NCI-H187 (cell line): ENCODE data around the gene CTDSP2.
A peak's percentile ranks its signal among the peaks of the same experiment; 100 is the strongest.

Experiments used
- DNase-seq, 2 experiments: peaks; one replicate each; lab custom pipeline; 2025; lab: John Stamatoyannopoulos, UW

CTDSP2 gene

DNA sequence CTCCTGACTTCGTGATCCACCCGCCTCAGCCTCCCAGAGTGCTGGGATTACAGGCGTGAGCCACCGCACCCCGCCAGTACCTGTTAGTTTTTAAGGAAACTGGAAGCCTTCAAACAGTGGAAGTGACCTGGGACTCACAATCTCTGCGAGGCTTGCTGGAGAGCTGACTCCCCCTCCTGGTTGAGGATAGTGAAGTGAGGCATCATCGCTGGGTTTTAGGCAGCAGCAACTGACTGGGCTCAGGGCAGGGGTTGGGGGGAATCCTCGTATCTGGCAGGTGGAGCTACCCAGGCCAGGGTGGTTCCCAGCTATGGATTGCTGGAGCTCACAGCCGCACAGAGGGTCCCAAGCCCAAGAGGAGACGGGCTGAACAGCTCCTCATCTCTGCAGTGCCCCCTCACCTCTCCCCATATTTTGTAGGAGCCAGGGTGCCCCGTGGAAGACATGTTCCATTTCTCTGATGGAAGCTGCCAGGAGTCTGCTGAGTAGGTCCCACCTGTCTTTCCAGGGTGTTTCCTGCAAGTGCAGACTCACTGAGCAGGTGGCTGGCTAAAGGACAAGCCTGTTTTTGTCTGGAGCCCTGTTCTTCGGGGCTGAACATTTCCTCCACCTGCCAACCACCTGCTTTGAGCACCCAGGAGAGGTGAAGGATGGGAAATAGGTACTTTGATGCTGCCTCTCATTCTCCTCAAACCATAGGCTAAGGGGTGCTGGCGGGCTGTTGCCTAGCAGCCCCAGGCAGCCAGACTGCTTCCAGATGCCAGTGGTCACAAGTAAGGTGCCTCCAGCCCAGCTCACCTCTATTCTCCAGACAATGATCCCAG is 31.1 kb downstream of the CTDSP2 start:
- peak; percentile 49 to 72 for DNase-seq

GRCh38 chr12:57813971-57814772 is 32.4 kb downstream of the CTDSP2 start:
- DNase-seq: no peak

- no peak for DNase-seq
Measured at GRCh38 chr12:57813111-57813970, 33.2 kb downstream of the CTDSP2 start.

- DNase-seq: no peak
Measured at GRCh38 chr12:57811028-57811755, 35.3 kb downstream of the CTDSP2 start.

DNA sequence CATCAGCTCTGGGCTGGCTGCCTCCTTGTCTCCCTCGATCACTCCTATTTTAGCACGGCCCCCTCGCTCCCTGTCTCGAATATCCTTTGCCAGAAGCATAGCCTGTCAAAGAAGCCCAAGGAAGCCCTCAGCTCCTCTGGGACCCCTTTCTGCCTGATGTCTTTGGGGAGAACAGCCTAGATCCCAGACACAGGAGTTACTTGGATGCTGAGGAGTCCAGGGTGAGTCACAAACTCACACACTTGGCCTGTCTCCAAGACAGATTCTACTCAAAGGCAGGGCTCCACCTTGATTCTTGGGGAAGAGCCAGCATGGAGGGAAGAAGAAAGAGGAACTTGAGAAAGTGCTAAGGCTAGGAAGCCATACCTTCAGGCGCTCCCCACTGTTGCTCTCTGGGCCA is 36.1 kb downstream of the CTDSP2 start:
- DNase-seq: no peak

- no peak for DNase-seq
Measured at GRCh38 chr12:57809425-57809824, 37.1 kb downstream of the CTDSP2 start.

DNA sequence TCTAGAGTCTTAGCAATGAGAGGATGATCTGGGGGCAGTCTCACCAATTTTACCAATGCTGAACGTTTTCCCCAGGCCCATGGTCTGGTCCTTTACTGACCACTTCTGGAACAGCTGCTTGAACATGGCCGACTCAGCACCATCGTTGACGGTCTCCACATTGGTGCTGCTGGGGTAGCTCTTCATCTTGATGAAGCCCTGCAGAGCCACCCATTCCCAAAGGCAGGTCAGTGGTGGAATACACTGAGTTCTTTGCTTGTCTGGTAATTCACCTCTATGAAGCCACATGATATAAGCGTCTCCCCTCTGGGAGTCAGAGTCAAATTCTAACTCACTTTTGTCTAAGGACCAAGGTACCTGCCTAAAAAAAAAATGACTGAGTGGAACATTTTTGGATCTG is 38.2 kb downstream of the CTDSP2 start:
- DNase-seq: no peak

DNA sequence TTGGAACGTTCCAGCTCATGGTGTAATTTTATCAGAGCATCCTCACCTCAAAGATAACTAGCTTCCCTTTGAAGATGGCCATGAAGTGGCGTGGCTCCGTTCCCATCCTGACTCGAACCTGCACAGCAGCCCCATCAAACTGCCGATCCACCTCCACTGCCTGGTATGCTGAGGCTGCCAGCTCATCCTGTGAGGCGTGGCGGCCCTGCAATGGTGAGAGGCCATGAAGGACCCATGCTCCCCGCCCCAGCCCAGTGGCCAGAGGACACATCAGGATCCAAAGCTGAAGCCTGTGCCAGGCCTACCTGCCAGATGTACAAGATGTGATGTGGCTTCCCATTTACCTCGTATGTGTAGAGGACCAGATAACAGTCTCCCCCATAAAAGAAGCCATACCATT is 39.2 kb downstream of the CTDSP2 start:
- no peak for DNase-seq

DNA sequence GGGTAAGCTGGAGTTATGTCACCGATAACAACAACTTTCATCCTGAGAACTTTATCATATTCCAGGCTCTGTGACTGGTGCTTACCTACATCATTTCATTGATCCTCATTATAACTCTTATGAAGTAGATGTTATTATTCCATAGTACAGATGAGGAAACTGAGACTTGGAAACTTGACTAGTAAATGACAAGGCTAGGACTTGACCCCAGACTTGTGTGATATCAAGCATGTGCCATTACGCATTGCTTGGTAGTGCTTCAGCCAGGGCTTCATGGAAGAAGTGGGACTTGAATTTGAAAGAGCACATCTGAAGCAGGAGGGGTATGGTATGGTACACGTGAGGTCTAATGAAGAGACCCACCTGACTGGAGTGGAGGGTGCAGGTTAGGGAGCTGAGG is 39.9 kb downstream of the CTDSP2 start:
- DNase-seq: no peak

GRCh38 chr12:57803319-57803893 is 43.1 kb downstream of the CTDSP2 start:
- DNase-seq: no peak

GRCh38 chr12:57802607-57803006 is 43.9 kb downstream of the CTDSP2 start:
- no peak for DNase-seq

DNA sequence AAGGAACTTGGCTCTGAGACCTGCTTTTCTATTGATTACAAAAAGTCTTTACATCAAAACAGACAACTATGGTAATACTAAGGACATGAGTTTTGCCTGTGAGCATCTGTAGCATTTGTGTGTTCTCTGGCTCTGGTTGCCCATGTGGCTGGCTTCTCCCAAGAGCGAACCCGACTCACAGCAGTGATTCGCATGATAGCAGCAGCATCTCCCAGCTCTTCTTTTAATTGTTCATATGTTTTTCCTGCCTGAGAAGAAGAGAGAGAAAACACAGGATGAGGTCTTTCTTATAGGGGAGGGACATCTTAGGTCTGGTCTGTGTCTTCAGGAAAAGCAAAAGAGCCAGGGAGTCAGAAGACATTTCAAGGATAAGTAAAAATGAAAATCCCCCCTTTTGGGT is 45.6 kb downstream of the CTDSP2 start:
- no peak for DNase-seq

GRCh38 chr12:57797933-57798332 is 48.6 kb downstream of the CTDSP2 start:
- DNase-seq: no peak

GRCh38 chr12:57796996-57797395 is 49.5 kb downstream of the CTDSP2 start:
- DNase-seq: no peak

DNA sequence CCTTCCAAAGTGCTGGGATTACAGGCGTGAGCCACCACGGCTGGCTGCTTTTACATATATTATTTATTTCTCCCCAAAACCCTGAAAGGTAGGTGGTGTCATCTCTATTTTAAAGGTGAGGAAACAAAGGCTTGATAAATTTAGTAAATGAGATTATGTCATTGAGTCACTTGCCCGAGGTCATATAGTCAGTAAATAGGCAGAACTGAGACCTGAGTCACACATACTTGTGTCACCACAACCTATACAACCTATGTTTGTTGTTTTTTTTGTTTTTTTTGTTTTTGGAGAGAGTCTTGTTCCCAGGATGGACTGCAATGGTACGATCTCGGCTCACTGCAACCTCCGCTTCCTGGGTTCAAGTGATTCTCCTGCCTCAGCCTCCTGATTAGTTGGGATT is 51.2 kb downstream of the CTDSP2 start:
- no peak for DNase-seq

- DNase-seq: no peak
Measured at GRCh38 chr12:57793920-57794319, 52.6 kb downstream of the CTDSP2 start.

DNA sequence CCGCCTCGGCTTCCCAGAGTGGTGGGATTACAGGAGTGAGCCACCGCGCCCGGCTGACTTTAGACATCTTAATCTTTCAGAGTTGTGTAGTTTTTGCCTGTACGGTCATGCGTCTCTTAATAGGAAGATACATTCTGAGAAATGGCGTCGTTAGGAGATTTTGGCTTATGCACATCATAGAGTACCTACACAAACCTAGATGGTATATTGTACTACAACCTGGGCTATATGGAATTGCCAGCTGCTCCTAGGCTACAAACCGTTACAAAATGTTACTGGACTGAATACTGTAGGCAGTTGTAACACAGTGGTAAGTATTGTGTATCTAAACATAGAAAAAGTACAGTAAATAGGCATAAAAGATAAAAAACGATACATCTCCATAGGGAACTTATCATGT is 62.7 kb downstream of the CTDSP2 start:
- no peak for DNase-seq

- DNase-seq: no peak
Measured at GRCh38 chr12:57783466-57783801, 63.1 kb downstream of the CTDSP2 start.

DNA sequence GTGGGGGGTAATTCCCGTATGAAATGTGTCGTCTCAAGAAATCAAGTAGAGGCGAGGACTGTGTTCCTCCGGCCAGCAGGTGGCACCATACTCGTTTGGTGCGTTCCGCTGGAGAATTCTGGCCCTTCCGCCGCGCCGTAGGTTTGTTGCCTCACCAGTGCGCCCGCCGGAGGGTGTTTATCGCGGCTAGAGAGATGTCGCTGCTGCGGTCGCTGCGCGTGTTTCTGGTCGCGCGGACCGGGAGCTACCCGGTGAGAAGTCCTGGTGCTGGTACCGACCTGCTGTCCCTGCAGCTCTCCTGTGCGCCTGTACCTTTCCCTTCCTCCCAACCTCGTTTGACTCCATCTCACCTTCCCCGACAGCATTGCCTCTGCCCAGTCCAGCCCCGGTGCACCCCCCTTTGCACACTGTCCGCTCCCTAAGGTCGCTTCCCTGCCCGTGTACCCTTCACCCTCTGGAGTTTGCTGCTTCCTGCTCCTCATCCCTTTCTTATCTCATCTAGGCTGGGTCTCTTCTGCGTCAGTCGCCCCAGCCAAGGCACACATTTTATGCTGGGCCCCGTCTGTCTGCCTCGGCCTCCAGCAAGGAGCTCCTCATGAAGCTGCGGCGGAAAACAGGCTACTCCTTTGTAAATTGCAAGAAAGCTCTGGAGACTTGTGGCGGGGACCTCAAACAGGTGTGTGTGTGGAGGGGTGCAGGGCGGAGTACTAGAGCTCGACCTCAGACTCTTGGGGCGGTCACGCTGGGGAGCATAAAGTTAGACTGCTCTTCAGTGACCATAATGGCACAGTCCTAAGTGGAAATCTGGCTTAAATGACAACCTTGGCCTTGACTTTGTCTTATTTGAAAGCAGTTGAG is 63.7 kb downstream of the CTDSP2 start, which contains the start of gene TSFM:
Gene TSFM, plus strand, starts transcription at position 180 of the 858 bp plus-strand sequence. Its CDS starts 15 bp downstream, at position 195.
- peak; percentile 90 to 93 for DNase-seq

DNA sequence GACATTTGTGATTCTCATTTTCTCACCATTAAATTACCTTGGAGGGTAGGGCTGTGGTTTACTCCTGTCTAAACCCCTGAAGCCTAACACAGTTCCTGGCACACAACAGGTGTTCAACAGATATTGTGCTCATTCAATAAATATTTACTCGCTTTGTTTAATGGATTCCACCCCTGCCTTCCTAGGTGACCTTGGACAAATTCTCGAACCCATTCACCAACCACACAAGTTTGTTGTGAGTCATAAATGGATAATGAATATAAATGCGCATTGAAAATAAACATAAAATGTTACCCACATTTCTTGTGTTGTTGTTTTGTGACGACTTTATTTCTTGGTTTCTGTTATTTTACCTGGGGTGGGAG is 64.3 kb downstream of the CTDSP2 start:
- DNase-seq: no peak
